NK-92 treated with Interleukin-12 subunit alpha and Interleukin-12 subunit beta, amount 100 ng/mL, for 24 hours (cell line): ENCODE results near the gene COA4.
A peak's percentile ranks its signal among the peaks of the same experiment; 100 is the strongest.
"Not testable (repeated sequence)": the region's sequence is repeated elsewhere in the genome, so short reads cannot be mapped to it uniquely, and the experiment has no call there.

Source experiments
- DNase-seq: peaks from one replicate; lab custom pipeline; 2025; lab: John Stamatoyannopoulos, UW

COA4 gene

DNA sequence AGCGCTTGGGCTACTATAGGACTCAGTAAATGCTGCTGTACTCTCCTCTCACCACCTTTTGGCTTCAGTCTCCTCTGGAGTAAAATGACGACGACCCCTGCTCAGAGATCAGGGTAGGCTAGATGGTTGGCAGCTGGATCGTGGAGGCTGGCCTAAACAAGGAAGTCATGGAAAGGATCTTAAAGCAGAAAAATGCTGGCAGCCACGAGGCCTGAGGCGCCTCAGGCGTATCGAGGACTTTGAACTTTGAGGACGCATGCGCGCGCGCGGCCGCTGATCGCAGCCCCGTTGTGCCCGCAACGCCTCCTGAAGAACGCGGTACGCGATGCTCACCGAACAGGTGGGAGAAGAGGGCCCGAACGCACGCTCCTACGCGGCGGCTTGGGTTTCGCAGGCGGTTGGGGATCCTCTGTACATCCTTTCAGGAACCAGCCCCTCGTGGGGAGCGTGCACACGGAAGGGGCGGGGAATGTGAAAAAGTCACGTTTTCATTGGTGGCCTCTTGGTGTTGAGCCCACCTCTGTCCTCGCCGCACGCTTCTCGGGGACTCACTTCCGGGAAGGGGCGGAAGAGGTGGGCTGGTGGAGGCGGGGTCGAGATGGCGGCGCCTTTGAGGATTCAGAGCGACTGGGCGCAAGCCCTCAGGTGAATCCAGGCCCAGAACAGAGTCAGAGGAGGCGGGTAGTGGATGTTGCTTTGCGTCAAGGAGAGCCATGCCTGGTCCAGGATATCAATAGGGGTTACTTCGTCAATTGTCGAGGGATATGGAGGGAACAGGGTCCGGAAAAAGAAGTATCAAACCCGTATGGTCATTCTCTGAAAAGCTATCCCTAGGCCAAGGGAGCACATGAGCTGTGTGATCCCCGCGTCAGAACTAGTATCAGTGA lies at the start of gene COA4, which contains the start of gene PAAF1:
COA4 (minus strand) TSS at position 423 of the 887 bp plus-strand sequence. CDS start 3,468 bp downstream, outside the sequence.
PAAF1 (plus strand) TSS at position 576 of the 887 bp plus-strand sequence; CDS start at position 599, 23 bp downstream.
- DNase-seq, result peak; percentile 93

DNA sequence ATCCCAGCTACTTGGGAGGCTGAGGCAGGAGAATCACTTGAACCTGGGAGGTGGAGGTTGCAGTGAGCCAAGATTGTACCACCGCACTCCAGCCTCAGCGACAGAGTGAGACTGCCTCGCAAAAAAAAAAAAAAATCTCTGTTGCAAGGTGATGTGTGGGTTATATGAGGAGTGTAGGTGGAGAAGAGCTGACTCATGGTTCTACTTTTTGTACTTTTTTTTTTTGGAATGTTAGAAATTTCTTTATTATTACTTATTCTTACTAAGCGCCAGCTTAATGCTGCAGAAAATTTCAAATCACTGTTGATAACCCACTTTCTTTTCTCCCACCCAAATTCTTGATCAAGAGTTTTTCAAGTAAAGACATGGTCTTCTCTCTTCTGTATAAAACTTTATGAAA lies 44.5 kb upstream of the COA4 start:
- no peak for DNase-seq

DNA sequence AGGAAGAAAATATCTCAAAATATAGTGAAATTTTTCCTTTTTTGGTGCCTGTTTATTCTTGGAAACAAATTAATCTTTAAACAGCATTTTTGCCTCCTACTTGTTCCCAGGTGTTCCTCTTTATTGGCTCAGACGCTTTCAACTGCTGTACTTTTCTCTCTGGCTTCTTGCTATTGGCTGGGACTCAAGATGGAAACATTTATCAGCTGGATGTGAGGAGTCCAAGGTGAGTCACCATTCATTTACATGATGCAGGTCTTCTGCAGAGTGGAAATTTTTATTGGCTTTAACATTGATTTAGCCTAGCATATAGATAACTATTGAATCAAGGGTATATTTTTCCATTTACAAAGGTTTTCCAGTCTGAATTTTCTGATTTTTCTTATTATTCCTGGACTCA lies 39.8 kb upstream of the COA4 start:
- DNase-seq, result no peak

DNA sequence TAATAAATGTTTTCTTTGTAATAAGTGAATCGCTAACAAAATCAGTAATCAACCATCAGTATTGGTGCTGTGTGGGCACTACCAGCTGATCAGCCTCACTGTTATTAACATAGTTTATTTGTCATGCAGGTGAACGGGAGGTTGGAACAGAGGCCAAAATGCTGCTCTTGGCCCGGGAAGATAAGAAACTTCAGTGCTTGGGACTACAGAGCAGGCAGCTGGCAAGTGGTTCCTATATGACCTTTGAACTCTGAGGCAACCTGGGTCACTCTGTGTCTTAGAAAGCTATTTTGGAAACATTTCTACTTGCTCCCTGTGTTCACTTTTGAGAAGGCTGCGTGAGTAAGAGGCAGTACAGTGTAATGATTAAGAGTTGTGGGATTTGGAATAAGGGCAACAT lies 37.6 kb upstream of the COA4 start:
- DNase-seq, result no peak

DNA sequence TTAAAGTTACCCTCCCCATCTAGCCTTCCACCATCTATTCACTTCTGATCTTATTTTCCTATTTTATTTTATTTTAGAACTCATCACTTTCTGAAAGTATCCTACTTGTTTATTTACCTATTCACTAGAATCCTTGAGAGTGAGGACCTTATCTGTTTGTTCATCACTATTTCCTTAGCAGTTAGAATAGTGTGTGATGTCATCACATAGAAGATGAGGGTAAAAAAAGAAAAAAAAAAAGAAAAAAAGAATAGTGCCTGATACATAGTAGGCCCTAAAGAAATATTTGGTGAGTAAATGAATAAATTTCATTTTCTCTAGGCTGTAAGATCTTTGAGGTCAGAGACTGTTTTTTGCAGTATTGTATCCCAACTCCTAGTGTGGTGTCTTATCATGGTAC lies 36.8 kb upstream of the COA4 start:
- DNase-seq, result no peak

DNA sequence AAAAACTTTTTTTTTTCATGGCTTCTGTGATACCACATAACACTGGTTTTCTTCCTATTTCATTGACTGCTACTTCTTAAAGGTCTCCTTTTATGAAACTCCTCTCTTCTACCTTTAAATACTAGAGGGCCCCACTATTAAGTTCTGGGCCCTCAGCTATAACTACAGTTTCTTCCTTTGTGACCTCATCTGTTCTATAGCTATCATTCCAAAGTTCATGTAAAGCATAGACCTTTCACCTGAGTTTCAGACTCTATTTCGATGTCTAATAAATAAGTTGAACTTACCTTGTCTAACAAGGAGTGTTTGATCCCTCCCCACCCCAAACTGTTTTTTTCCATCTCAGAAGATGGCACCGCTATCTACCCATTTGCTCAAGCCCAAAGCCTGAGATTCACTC lies 35.4 kb upstream of the COA4 start:
- DNase-seq, result no peak

DNA sequence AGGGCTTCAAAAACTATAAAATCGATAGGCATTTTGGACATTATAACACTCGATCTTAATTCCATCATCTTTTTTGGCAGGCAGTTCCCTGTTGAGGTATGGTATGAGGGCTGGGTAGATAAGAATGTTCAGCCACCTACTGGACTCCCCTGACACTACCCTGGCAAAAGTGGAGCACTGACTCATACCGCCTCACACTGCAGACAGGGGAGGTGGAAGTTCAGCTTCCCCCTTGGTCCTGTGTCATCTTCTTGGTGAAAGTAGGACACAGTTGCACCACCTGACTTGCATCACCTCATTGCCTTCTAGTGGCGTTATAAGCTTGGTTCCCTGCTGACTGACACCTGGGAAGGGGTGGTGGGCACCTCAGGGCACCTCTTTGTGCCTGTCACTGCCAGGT lies 30.5 kb upstream of the COA4 start:
- peak; percentile 15 for DNase-seq

DNA sequence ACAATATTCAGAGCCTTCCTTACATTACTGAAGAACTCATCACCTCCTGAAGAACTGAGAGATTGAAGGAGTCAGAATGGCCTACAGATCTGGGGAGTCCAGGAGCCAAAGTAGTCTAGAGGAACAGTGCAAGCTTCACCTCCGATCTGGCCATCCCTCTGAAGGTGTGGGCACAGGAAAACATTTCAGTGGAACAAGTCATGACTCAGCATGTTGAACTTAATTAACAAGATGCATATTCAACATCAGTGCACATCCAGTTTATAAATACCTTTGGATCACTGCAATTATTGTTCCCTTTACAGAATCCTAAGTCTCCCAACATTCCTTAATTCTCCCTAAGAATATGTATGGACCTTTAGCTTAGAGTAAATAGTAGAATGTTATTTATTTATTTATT lies 25.7 kb upstream of the COA4 start:
- DNase-seq, result no peak

DNA sequence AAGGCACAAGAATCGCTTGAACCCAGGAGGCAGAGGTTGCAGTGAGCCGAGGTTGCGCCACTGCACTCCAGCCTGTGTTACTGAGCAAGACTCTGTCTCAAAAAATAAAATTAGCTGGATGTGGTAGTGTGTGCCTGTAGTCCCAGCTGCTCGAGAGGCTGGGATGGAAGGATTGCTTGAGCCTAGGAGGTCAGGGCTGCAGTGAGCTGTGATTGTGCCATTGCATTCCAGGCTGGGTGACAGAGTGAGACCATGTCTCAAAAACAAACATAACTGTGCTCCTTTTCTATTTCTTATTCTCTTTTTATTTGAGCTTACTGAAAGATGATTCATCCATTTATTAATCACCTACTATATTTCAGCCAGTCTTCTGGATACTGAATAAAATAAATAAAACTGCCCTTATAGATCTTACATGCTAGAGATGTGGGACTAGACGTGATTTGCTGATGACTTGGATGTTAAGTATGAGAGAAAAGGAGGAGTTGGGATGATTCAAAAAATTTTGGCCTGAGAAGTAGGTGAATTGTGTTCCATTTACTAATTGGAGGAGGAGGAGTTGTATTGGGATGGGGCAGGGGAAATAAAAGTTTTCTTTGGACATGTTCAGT lies 18.2 kb upstream of the COA4 start:
- no peak for DNase-seq

DNA sequence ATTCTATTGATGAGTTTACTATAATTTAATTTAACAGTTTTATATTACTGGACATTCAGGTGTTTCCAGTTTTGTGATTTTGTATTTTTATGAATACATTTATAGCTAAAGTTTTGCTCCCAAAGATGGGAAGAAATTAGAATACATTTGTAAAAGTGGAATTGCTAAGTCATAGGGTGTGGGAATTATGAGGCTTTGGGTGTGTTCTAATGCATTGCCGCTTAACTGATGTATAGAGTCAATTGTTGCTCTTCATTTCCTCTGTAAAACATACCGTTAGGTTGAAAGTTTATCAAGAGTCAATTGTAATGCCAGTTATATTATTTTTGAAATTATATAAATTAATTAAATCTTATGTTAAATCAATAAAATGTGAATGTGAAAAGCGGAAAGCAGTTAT lies 16.4 kb upstream of the COA4 start:
- no peak for DNase-seq

DNA sequence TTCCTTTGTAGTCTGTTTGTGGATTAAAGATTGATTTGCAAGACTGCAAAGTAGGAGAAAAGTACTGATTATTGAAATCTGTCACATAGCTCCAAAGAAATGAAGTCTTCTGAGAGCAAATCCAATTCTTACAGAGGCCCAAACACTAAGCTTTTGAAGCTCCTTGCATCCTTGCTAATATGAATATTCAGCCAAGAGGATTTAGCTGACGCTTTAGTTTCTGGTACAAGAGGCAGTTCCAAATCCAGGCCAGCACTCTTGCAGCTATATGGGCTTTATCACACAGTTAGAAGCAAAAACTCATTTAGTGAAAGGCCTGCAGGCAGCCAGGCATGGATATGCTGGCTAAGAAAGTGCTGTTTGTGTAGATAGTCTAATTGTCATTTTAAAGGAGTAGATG lies 12.9 kb upstream of the COA4 start:
- no peak for DNase-seq

DNA sequence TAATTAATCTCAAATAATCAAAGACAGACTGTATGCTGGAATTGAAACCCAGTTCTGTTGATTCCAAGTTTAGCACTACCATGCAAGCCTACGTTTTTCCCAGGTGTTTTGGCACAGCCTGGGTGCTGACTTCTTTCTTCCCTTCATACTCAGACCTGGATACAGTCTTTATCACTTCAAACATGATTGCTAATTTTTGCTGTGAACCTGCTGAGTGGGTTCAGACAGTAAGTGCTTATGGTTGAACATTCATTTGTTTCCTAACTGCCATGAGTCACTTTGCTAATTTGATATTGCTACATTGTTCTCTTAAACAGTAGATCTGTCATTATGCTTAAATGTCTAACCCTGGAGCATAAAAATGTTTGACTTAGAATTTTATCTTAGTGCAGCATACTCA lies 12.4 kb upstream of the COA4 start:
- no peak for DNase-seq

DNA sequence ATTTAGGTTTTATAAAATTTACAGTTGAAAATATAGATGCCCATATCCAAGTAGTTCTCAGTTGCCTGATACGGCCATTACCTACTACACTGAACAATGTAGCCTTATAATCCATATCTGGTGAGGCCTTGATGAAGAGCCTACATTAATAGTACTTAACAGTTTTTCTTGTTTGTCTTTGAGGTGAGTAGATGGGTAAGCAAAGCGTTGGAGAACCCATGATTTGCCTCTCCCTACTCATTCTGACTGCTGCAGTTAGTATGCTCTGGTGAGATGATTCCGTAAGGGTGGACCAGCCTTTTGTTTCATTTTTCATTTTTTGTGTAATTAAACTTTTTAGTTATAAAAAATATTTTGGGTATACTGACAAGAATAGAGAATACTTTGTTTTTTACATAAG lies 11.6 kb upstream of the COA4 start:
- no peak for DNase-seq

DNA sequence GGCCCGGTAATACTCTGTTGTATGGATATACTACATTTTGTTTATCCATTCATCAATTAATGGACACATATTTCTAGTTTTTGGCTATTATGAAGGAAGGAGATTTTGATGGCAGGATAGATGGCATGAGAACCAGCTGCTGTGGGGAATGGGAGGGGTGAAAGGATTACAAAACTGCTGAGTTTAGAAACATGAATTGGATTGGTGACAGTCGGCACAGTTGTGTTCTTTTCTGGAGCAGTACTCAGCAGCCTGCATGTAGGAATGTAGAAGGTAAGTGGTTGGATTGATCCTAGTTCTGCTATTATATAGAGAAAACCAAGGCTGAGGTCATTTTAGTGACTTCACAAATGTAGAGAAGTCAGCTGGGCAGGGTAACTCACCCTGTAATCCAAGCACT lies 7.2 kb upstream of the COA4 start:
- no peak for DNase-seq

DNA sequence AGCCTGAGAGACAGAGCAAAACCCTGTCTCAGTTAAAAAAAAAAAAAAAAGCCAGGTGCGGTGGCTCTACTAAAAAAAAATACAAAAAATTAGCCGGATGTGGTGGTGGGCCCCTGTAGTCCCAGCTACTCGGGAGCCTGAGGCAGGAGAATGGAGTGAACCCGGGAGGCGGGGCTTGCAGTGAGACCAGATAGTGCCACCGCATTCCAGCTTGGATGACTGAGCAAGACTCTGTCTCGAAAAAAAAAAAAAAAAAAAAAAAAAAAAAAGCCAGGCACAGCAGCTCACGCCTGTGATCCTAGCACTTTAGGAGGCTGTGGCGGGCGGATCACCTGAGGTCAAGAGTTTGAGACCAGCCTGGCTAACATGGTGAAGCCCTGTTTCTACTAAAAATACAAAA lies 3.8 kb upstream of the COA4 start:
- not testable (repeated sequence) for DNase-seq

DNA sequence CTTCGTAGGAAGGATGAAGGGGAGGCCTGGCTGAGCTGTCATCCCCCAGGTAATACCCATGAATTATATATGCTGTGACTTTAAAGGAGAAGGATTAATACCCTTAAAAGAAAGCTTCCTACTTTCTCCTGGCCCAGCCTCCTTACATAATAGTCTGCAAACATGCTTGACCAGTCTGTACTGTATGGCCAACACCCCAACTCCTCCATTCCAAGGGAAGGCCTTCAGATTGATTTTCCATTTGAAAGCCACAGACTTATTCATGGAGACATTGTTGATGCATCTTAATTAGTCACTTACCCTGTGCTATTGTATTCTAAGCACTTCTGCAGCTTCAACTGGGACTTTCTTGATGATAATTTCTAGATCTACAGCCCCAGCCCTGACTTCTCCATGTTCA lies 2.1 kb upstream of the COA4 start:
- DNase-seq, result no peak

DNA sequence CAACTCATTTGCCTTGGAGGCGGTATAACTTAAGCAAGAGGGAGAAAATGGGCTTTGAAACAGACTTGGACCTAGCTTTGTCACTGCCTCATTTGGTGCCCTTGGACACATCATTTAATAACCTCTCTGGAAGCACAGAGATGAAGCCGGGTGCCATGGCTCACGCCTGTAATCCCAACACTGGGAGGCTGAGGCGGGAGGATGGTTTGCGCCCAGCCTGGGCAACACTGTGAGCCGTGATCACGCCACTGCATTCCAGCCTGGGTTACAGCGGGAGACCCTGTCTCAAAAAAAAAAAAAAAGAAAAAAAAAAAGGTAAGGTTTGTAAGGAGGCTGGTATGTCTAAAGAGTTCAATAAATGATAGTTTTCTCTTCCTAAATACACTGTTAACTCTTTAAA lies 806 bp downstream of the COA4 start:
- DNase-seq, result no peak

DNA sequence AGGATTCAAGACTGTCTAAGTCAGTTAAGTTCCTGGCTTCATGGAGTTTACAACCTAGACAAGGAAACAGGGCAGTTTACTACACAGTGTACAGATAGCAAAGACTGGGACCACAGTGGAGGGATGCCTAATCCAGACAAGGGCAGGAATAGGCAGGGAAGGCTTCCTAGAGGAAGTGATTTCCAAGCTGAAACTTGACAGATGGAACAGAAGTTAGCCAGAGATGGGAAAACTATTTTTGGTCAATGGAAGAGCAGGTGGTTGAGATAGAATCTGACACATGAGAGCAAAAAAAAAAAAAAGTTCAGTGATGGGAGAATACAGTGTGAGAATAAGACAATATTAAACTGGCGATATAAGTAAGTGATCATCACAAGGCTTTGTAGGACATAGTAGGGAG lies 1.3 kb downstream of the COA4 start:
- DNase-seq, result no peak

DNA sequence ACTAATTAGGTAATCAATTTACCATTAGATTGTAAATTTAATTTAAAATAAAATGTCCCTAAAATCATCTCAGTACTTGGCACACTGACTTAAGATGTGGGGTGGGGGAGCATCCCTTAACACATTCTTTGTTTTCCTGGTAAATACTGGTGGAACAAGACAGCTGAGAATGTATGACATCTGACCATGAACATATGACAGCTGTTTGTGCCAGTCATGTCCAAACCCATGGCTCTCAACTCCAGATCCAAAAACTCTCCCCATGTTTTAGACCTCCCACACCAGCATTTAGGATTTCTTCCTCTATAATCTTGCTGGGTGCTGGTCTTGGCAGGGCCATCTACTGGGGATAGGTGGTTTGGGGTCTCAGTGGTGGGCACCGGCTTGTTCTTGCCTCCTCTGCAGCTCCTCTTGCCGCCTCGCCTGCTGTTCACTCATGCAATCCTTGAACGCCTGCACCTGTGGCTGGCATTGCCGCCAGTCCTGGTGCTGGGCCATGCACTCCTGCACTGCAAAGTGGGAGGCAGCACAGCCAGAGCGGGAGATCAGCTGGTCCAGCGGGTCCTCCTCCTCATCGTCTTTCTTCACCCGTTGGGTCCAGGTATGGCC lies 3.8 kb downstream of the COA4 start:
- DNase-seq, result no peak

DNA sequence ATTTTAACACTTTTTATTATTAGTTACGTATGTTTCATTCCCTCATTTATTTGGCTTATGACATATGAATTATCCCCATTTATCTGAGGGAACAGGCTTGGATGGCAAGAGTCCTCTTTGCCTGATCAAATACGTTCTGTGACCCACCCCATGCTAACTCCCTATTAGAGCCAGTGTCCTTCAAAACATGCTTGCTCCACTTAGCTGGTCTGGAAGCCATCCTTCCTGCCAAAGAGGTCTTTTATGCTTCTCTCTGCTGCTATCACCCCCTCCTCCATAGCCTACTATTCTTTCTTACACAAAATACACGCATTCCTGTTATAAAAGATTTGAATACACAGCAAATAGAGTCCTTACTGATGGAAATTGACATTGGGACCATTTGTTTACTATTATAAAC lies 6.4 kb downstream of the COA4 start:
- no peak for DNase-seq

DNA sequence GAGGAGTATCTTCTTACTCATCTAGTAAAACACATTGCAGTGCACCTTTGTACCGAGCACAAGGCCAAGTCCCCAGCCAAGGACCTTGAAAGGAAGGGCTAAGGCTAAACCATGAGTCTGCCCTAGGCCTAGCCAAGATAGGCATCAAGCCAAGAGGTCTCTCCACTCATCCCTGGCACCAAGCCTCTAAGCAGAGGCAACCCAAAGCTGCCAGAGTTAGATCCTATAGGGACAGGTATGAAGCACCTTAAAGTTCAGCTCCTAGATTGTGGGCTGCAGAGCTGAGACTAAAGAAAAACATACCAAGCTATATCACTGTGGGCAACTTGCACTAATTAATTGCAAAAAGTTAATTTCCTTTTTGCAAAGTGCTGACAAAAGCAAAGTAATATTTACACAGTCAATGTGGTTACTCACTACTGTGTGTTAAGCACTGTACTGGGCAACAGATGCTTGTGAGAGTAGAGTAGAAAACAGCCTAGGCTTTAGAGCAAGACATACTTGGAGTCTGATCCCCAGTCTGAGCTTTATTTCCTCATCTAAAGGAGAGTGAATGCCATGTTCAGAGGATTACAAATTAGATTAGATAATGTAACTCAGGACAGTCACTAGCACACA lies 7.2 kb downstream of the COA4 start:
- DNase-seq, result no peak

DNA sequence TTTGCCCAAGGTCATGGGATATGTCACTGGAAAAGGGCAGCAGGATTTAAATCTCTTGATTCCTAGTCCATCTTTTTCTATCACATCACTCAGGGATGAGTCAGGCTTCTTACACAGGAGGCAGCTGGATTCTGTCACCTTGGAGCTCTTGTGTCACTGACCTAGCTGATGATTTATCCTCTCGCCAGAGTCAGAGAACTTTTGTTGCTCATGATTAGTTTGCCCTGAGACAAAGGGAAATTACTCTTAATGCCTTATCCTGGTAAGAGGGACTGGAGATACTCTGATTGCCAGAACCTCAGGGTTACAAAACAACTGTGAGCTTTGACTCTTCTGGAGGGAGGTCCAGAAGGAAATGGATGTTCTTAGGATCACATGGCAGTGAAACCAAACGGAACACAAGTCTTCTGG lies 10.1 kb downstream of the COA4 start:
- DNase-seq, result no peak

DNA sequence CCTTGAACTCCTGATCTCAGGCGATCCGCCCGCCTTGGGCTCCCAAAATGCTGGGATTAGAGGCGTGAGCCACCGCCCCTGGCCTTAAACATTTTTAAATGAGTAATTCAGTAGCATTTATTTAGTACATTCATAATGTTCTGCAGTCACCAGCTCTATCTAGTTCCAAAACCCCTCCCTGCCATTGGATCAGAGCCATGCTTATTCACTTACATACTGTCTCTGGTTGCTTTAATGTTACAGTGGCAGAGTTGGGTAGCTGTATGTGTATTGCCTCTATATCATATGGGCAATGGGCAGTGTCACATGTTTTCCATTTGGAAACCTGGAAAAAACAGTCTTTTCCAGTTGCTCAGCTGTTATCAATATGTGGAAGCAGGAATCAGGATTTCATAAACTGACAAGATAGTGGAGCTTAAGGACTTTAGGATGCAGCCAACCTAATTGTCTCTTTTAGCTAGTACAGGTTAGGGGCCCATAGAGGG lies 10.5 kb downstream of the COA4 start:
- DNase-seq, result no peak
